Measurements from ENCODE around the gene KANSL1.

Gene KANSL1

DNA sequence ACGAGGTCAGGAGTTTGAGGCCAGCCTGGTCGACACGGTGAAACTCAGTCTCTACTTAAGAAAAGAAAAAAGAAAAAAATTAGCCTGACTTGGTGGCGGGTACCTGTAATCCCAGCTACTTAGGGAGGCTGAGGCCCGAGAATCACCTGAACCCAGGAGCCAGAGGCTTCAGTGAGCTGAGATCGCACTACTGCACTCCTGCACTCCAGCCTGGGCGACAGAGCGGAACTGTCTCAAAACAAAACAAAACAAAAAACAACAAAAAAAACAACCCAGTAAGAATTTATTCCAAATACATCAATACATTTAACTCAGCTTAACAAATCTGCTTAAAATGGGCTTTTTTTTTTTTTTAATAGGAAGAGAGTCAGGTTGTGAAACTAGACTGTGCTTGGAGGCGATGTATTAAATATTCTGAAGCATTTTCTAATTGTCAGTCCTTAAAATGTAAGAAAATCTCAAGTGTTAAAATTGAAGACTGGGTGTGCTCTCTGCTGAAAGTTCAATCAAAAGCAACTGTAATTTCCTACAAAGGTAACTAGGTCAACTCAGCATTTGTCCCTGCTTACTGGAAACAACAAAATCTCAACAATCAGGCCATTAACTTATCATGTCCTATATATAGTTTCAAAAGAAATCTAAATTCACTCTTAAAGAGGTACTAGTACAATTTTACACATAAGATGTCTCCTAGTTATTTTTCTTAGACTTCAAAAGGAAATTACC is 23.2 kb downstream of the KANSL1 start:
- DNase-seq (ENCODE audit: low read depth) = no peak

DNA sequence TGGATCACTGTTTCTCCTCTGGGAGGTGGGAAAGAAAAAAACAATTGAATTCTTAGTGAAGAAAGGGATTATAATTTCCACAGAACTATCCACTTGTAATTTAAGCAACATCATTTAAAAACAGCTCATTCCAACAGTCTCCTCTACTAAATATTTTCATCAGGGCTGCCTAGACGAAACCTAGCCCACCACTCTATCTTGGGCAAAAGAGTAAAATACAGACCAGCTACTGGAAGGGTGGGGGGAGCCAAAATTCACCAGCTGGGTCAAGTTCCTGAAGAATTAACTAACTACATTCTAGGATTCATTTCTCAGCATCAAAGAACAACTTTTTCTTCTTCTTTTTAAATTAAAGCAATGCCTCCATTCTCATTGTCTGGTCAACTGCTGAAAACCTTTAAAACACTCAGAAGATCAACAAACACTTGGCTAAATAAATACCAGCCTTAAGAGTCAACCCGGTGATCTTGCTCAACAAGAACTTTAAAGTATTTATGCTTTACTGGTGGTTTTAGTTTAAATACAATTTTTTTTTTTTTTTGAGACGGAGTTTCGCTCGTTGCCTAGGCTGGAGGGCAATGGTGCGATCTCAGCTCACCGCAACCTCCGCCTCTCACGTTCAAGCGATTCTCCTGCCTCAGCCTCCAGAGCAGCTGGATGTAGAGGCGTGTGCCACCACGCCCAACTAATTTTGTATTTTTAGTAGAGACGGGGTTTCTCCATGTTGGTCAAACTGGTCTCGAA is 25.2 kb downstream of the KANSL1 start:
- peak; percentile 81 for DNase-seq (ENCODE audit: low read depth)

DNA sequence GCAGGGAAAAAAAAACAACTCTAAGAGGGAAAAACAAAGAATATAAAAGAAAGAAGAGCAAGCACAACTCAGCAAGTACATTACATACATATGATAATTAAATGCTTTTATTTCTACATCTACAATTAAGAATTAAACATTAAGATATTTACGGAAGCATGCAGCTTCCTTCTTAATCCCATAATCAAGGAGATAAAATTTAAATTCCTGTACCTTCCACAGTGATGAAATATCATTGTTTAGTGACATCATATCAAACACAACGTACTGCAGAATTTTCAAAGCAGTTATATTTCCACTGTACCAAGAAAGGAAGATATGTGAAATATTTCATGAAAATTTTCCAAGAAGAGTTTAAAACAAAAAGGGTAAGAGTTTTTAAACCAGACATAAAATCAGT is 26.0 kb downstream of the KANSL1 start:
- DNase-seq (ENCODE audit: low read depth) = no peak

DNA sequence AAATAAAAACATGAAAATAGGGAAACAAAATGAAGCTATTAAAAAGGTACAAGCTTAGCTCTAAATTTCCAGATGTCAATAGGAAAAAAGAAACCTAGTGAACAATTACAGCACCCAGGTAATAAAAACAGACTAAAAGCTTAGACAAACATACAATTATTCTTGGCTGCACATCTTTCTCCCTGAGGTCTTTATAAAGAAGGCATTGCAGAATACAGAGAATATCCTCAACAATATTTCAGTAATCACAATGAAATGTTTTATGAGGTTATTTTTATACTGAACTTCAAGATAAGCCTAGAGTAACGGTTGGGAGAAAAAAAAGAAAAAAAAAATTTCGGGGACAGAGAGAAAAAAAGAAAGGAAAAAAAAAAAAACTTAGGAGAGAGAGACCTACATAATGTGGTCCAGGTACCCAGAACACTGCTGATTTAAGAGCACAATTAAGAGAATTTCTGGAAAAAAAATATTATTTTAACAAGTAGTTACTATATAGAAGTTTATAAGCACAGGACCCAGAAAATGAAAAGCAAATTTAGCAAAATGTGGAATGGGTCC is 26.5 kb downstream of the KANSL1 start:
- no peak for DNase-seq (ENCODE audit: low read depth)

DNA sequence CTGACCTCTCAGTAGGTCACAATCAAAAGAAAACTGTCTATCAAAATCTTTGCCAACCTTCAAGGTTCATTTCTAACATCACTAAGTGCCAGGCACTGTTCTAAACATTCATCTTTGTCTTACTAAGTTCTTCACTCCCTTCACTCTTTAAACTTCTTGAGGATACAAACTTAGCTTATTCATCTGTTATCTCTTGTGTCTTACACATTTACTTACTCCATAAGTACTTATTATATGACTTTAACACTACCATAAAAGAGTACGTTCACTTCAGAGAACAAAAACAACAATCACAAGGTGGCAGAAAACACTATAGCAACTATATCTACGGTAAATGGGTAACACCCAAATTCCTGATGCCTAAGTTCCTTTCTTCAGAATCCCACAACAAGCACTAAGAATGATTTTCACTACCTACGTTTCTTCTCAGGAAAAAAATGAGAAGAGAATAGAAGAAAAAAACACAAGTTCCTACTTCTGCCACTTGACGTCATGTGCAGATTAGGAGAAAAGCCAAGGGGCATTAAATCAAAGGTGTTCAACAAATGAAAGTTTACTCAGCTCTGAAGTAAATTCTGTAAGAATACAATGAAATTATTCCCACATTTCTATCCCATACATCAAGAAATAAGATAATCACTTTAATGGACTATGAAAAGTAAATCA is 29.2 kb downstream of the KANSL1 start:
- DNase-seq (ENCODE audit: low read depth) = no peak

DNA sequence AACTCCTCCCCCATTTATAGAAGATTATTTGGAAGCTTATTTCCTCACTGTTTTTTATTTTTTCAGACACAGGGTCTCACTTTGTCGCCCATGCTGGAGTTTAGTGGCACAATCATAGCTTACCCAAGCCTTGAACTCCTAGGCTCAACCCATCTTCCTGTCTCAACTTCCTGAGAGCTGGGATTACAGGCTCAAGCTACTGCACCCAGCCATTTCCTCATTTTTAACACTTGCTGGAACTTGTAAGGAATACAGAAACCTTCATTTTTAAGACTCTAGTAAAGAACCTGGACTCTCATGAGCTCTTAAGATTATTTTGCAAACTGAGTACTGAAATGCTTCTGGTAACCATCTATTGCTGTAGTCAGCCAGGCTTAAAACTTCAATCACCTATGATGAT is 29.9 kb downstream of the KANSL1 start:
- DNase-seq (ENCODE audit: low read depth) = no peak

DNA sequence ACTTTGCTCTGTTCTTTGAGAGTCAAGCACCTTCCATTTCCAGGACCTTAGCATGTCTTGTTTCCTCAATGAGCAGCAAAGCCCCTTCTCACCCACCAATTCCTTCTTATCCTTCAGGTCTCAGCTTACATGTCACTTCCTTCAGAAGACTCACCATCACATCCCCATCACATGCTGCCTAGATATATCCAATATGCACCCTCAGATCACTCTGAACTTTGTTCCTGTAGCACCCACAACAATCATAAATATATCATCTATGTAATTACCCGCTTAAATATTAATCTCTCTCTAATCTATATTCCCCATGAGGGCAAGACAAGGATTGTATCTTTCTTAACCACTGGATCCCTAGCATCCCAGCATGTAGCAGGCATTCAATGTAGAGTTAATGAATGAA is 30.4 kb downstream of the KANSL1 start:
- no peak for DNase-seq (ENCODE audit: low read depth)

DNA sequence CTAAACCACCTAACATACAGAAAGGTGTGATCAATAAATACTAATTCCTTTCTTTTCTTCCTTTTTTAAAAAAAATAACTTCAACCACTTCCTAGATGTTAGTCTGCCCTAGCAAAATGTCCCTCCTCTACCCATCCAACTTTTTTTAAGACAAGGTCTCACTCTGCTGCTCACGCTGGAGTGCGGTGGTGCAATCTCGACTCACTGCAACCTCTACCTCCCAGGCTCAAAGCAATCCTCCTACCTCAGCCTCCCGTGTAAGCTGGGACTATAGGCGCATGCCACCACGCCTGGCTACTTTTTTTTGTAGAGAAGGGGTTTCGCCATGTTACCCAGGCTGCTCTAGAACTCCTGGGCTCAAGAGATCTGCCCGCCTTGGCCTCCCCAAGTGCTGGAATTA is 33.1 kb downstream of the KANSL1 start:
- DNase-seq (ENCODE audit: low read depth) = no peak

DNA sequence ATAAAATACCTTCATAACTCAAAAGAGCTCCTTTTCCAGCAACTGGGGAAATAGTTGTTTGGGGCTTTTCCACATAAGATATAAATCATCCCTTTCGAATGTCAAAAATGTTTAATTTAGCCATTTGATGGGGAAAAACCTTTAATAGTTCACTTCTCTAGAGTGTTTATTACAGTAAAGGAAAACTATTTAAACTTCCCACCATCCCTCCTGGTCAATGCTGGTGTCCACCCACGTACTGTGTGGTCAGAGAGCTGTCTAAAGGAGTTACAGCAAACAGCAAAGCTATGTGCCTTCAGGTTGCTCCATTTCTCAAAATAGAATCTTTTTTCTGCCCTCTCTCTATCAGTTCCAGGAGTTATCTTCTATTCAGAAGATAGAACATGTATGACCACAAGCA is 33.5 kb downstream of the KANSL1 start:
- no peak for DNase-seq (ENCODE audit: low read depth)

DNA sequence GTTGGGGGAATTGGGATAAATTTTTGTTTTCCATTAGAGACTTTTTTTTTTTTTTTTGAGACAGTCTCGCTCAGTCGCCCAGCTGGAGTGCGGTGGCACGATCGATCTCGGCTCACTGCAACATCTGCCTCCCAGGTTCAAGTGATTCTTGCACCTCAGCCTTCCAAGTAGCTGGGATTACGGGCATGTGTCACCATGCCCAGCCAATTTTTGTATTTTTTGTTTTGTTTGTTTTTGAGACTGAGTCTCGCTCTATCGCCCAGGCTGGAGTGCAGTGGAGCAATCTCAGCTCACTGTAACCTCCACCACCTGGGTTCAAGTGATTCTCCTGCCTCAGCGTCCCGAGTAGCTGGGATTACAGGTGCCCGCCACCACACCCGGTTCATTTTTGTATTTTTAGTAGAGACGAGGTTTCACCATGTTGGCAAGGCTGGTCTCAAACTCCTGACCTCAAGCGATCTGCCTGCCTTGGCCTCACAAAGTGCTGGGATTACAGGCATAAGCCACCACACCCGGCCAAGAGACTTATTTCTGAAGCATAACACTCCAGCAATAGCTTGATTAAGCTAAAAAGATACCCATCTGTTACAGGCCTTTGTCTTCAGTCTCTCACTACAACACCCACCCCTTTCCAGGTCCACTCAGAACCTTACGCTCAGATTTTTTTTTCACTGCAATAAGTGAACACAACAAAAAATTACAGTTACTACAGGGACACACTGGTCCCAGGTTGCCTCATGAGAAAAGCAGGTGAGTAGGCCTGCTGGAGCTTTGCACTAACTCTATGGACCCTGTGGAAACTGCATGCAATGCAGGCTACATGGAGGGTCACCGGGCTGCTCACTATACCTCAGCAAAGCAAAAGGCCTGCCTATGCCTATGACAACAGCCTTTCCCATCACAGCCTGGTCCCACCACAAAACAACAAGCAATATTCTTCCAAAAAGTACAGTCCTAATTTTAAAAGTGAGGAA is 34.6 kb downstream of the KANSL1 start:
- DNase-seq (ENCODE audit: low read depth) = no peak

DNA sequence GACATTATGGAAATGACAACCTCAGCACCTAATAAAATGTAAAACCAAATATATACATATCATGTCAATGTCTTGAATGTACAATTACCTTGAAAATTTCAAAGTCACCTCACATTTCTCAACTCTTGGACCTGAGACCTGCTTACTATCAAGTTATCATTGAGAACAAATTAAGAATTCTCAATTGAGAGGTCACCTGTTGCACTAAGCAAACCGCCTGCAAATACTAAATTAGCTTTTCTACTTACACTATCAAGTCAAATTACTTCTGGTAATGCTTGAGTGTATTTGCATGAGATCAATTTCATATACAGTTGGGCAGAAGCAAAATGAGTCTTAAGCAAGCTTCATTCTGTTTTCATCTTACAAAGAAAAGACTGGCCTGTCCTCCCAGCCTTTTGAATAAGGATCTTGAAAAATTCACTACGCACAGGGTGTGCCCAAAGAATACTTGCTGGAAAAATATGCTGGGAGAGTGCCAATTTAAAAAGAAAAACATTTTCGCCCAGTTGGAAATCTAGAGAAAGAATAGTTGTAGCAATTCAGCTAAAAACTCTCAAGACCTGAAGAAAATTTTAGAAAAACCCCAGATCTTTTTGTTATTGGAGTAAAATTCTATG is 35.7 kb downstream of the KANSL1 start:
- DNase-seq (ENCODE audit: low read depth) = peak; percentile 65

DNA sequence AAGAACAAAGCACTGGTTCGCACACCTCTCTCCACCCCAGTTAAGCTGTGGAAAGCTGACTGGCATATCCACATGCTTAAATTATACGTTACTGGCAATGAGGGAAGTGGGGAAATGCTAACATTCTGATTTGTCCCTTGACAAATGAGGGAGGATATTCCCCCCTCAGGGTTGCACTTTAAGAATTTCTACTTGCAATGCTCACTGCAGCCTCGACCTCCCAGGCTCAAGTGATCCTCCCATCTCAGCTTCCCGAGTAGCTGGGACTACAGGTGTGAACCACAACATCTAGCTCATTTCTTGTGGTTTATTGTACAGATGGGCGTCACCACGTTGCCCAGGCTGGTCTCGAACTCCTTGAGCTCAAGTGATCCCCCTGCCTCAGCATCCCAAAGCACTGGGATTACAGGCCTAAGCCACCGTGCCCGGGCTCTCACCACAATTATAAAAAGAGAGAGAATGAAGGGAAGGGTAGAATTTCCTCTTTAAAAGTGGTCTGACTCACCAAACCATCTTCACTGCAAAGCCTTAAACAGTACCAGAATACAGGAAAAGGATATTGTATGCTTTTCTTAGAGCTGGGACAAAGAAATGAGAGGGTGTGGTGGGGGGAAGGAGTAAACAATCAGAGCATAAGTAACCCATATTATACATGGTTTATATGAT is 38.9 kb downstream of the KANSL1 start:
- no peak for DNase-seq (ENCODE audit: low read depth)

DNA sequence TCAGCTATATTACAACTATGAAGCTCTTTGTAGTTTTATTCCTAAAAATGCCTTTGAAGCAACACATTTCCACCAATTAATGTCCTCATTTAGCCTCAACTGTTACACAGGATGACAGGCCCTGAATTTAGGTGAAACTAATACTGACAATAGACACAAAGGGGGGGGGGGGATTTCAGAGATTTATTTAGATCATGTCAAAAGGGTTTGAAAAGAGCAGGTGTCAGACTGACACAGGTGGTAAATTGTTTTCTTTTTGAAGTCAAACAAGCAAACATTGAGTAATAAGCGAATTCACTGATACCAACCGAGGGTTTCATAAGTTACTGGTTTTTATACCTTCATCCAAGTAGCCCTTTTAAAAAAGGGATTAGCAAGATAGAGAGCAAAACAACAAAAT is 40.8 kb downstream of the KANSL1 start:
- no peak for DNase-seq (ENCODE audit: low read depth)

DNA sequence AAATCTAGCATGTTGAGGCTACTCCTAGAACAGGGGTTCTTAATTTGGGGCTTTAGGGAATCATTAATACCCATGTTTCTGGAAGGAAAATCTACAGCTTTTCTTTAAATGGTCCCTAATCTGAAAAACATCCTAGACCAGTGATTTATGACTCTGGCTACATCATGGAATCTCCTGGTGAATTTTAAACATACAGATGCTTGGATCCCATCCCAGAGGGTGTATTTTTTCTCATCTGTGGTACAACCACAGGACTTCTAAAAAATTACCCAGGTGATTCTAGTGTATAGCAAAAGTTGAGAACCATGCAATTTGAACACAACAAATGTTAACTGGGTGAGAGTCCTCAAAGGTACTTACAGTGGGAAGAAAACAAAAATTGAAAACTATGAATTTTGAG is 41.5 kb downstream of the KANSL1 start:
- no peak for DNase-seq (ENCODE audit: low read depth)

DNA sequence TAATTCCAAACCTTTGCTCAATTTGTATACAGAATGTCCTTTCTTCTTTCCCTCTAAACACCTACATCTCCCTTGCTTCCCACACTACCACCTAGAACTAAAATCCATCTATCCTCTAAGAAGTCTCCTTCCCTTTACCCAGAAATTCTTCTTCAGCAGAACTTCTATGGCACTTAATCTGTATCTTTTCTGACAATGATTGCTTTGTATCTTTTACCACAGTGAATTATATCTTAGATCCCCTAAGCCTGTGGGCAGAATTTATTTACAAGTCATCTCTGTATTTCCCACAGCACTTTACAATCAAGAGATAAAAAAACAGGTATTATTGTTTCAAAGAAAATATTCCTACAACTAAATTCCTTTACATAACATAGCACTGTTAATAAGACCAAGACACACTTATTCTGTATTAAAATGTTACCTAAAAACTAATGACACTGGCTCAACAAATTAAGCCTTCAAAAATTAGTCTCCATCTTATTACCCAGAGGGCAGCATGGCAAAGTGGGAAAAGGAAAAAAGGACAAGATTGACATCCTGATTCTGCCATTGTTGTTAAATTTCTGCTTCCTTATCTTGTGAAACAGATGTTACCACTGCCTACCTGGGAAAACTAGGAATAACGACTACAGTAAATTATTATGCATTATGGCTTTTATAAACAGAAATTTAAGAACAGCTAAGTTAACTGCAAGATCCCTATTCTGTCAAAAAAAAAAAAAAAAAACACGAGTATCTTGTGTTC is 42.8 kb downstream of the KANSL1 start:
- DNase-seq (ENCODE audit: low read depth) = no peak

DNA sequence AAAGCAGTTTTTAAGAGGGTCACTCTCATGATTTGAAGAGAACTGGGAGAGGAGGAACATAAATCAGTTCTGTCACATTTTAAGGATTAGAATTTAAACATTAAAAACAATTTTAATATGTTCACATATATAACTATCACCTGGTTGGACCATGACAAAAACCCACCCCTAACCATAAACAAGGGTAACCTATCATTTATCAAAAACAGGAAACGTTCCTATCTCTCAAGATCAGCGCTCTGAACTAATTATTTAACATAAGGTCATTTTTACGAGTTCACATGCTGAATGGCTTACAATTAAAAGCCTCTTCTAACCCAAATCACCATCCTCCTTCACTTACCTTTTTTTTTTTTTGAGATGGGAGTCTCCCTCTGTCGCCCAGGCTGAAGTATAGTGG is 45.0 kb downstream of the KANSL1 start:
- DNase-seq (ENCODE audit: low read depth) = no peak

DNA sequence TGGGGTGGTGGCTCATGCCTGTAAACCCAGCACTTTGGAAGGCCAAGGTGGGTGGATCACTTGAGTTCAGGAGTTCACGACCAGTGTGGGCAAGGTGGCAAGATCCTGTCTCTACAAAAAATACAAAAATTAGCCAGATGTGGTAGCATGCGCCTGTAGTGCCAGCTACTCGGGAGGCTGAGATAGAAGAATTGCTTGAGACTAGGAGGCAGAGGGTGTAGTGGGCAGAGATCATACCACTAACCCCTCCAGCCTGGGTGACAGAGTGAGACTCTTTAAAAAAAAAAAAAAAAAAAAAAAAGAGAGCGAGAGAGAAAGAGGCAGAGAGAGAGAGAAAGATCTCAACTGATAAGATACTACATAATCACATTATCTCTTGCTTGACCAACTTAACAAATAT is 45.9 kb downstream of the KANSL1 start:
- no peak for DNase-seq (ENCODE audit: low read depth)

DNA sequence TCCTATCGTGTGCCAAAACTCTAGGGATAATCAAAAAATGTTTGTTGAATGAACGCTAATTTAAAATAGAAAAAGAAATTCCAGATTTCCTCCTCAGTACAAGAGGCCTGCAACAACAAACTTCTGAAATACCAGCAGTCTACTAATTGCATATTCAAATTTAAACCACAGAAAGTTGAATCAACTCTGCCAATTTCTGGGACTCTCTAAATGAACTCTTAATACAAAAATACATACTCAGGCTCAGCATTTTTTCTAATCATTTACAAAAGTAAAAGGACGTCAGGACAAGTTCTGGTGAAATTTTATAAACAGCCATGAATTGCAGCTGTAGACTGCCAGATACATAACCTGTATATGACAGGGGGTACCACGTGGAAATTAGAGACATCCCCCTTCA is 49.0 kb downstream of the KANSL1 start:
- no peak for DNase-seq (ENCODE audit: low read depth)

DNA sequence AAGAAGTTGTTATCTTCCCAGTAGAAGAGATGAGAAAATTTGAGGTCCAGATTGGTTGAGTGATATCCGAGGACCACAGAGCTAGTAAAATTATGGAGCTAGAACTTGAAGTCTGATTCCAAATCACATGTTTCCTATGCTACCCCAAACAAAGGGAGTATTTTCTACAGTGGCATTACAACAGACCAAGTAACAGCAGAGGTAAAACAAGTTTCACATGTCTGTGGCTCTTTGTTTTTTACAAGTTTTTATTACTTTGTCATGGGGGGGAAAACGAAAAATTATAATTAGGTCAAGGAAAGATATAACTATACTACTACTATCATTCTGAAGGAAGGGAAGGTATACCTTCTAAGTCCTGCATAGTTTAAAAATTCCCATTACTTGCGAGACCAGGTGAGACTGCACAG is 49.4 kb downstream of the KANSL1 start:
- DNase-seq (ENCODE audit: low read depth) = no peak

DNA sequence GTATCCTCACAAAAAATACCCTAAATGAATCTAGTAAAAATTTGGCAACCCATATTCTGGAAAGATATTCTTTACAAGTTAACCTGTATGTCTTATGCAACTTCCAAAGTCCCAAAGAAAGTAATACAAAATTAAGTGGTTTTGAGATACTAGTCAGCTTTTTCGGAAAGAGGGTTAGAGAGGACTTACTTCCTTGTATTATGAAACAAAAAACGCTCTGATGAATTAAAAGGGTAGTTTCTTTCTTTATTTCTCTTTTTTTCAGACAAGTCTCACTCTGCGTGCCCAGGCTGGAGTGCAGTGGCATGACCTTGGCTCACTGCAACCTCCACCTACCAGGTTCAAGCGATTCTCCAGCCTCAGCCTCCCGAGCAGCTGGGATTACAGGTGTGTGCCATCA is 51.6 kb downstream of the KANSL1 start:
- no peak for DNase-seq (ENCODE audit: low read depth)

All from fibroblast of gingiva (primary cell).